ENCODE data around the gene UNC5CL.
A peak's percentile ranks its signal among the peaks of the same experiment; 100 is the strongest.
"Not testable (repeated sequence)": the region's sequence is repeated elsewhere in the genome, so short reads cannot be mapped to it uniquely, and the experiment has no call there.

UNC5CL gene

DNA sequence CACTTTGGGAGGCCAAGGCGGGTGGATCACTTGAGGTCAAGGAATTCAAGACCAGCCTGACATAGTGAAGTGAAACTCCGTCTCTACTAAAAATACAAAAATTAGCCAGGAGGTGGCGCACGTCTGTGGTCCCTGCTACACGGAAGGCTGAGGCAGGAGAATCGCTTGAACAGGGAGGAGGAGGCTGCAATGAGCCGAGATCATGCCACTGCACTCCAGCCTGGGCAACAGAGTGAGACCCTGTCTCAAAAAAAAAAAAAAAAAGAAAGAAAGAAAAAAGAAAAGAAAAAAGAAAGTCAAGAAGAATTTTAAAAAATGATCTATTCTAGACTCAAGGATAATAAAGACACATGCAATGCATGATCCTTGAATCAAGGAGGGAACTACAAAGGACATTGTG, 32.8 kb downstream of the UNC5CL start:
- H3K27me3 ChIP-seq (ENCODE audit: control insufficient read depth in 1 of 2, insufficient read depth in 2 of 2, low read length in 2 of 2); H3K4me3 ChIP-seq (ENCODE audit: low read length in 2 of 2); H3K4me1 ChIP-seq (ENCODE audit: control insufficient read depth, insufficient read depth, low read length); H3K27ac ChIP-seq (ENCODE audit: low read length); H3K9ac ChIP-seq (ENCODE audit: low read length in 2 of 2); H3K36me3 ChIP-seq (ENCODE audit: control insufficient read depth in 2 of 2, insufficient read depth in 2 of 2, low read length in 2 of 2); H3K9me3 ChIP-seq (ENCODE audit: control insufficient read depth in 2 of 2, low read length in 2 of 2): not testable (repeated sequence)

DNA sequence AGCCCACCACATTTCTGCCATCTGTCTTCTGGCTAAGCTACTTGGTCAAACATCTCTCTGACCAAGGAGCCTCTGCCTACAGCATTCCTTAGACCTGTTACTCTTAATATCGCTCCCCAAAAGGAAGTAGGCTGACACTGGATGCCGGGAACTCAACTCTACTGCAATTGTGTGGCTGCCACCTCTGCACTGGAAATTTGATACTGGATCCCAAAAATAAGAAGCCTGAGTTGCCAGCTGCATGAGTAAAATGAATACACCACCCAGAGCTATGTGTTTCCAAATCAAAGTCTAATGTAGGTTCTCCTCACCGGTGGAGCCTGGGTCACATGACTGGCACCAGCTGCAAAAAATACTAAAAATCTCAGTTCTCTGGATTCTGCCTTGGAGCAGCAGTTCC, 36.9 kb downstream of the UNC5CL start:
- Histone ChIP-seq H3K27ac (ENCODE audit: low read length) (no peak overlapping the region), H3K4me1 (ENCODE audit: control insufficient read depth, insufficient read depth, low read length) (peaks cover 16% of the 10 kb centered on the region), H3K36me3 (ENCODE audit: control insufficient read depth in 2 of 2, insufficient read depth in 2 of 2, low read length in 2 of 2) (no peaks in the 10 kb centered on the region), H3K27me3 (ENCODE audit: control insufficient read depth in 1 of 2, insufficient read depth in 2 of 2, low read length in 2 of 2) (no peaks in the 10 kb centered on the region), H3K4me3 (ENCODE audit: low read length in 2 of 2) (no peak overlapping the region), H3K9ac (ENCODE audit: low read length in 2 of 2) (no peak overlapping the region), H3K9me3 (ENCODE audit: control insufficient read depth in 2 of 2, low read length in 2 of 2) (no peaks in the 10 kb centered on the region)

- Histone ChIP-seq H3K4me3 (ENCODE audit: low read length in 2 of 2) (no peak overlapping the region), H3K9me3 (ENCODE audit: control insufficient read depth in 2 of 2, low read length in 2 of 2) (no peaks in the 10 kb centered on the region), H3K27me3 (ENCODE audit: control insufficient read depth in 1 of 2, insufficient read depth in 2 of 2, low read length in 2 of 2) (no peaks in the 10 kb centered on the region), H3K27ac (ENCODE audit: low read length) (no peak overlapping the region), H3K9ac (ENCODE audit: low read length in 2 of 2) (no peak overlapping the region), H3K4me1 (ENCODE audit: control insufficient read depth, insufficient read depth, low read length) (peaks cover 32% of the 10 kb centered on the region), H3K36me3 (ENCODE audit: control insufficient read depth in 2 of 2, insufficient read depth in 2 of 2, low read length in 2 of 2) (no peaks in the 10 kb centered on the region)
These were observed 38.8 kb downstream of the UNC5CL start for GRCh38 chr6:41000248-41000647.

DNA sequence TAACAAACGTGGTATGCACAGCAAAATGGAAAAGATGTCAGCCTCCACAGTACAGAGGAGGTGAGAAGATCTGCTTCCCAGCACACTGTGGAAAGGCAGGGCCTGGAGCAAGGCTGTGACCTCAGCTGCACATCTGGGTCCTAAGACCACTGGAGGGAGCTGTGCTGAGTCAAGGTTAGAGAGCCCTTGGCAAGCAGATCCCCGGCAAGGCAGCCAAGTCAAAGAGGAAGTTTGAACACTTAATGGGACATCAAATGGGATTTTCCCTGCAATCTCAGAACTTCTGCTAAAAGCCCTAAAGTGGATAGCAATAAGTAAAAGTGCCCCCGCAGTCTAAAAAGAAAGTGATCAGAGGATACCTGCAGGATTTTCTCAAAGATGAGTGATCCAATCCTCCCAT, 39.5 kb downstream of the UNC5CL start:
- Histone ChIP-seq H3K27ac (ENCODE audit: low read length) (no peak overlapping the region), H3K36me3 (ENCODE audit: control insufficient read depth in 2 of 2, insufficient read depth in 2 of 2, low read length in 2 of 2) (no peaks in the 10 kb centered on the region), H3K9me3 (ENCODE audit: control insufficient read depth in 2 of 2, low read length in 2 of 2) (no peaks in the 10 kb centered on the region), H3K4me3 (ENCODE audit: low read length in 2 of 2) (no peak overlapping the region), H3K9ac (ENCODE audit: low read length in 2 of 2) (no peak overlapping the region), H3K27me3 (ENCODE audit: control insufficient read depth in 1 of 2, insufficient read depth in 2 of 2, low read length in 2 of 2) (no peaks in the 10 kb centered on the region), H3K4me1 (ENCODE audit: control insufficient read depth, insufficient read depth, low read length) (peaks cover 32% of the 10 kb centered on the region)

DNA sequence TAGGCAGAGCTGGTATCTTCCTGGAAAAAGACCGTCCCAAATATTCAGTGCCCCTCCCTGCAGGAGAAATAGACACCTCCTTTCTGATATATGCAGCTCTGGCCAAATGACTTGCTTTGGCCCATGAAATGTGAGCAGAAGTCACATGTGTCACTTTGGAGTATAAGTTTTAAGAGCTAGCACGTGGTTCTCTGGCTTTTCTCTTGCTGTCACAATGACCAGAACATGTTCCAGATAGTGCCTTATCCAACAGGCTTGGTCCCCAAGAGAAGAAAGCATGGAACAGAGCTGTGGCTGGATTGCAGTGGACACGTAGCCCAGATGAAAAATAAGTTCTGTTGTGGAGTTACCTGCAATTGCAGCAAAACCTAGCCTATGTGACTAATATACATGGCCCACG, 40.4 kb downstream of the UNC5CL start:
- Histone ChIP-seq H3K4me3 (ENCODE audit: low read length in 2 of 2) (no peak overlapping the region), H3K9ac (ENCODE audit: low read length in 2 of 2) (no peak overlapping the region), H3K27ac (ENCODE audit: low read length) (peak overlapping the region; percentile 24), H3K4me1 (ENCODE audit: control insufficient read depth, insufficient read depth, low read length) (peaks cover 32% of the 10 kb centered on the region), H3K36me3 (ENCODE audit: control insufficient read depth in 2 of 2, insufficient read depth in 2 of 2, low read length in 2 of 2) (no peaks in the 10 kb centered on the region), H3K27me3 (ENCODE audit: control insufficient read depth in 1 of 2, insufficient read depth in 2 of 2, low read length in 2 of 2) (no peaks in the 10 kb centered on the region), H3K9me3 (ENCODE audit: control insufficient read depth in 2 of 2, low read length in 2 of 2) (no peaks in the 10 kb centered on the region)

DNA sequence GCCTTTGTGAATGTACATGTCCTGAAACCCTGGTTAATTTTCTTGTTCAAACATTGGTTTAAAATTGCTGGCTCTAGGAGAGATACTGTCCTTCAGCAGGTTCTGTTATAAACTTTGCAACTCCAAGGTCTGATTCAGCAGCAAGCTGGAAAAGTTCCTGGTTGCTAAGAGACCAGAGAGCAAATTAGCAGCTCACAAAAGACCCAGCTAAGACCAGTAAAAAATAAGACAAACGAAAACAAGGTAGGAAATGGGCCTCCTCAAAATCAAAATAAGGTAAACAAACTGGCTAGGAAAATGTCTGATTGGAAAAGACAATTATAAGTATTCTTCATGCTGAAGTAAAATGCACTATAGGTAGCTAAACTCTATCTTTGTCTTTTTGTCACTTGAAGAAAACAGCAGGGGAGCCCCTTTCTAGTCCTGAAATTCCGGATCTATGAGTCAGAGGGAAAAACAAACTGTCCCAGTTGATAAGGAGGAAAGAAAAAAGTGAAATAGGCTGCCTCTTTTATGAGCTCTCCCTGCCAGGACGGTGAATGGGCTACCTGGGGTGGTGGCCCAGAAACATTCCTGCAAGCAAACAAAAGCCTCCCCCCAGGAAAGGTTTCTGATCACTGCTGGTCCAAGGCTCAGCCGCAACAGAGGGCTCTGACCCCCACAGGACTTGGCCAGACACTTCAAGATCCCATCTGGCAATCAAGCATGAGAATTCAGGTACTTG, 41.6 kb downstream of the UNC5CL start:
- Histone ChIP-seq H3K36me3 (ENCODE audit: control insufficient read depth in 2 of 2, insufficient read depth in 2 of 2, low read length in 2 of 2) (no peaks in the 10 kb centered on the region), H3K27me3 (ENCODE audit: control insufficient read depth in 1 of 2, insufficient read depth in 2 of 2, low read length in 2 of 2) (no peaks in the 10 kb centered on the region), H3K4me3 (ENCODE audit: low read length in 2 of 2) (peak overlapping the region; percentile 23 to 52), H3K27ac (ENCODE audit: low read length) (peak overlapping the region; percentile 91), H3K9ac (ENCODE audit: low read length in 2 of 2) (peak overlapping the region in 1 of 2 donors; percentile 58), H3K4me1 (ENCODE audit: control insufficient read depth, insufficient read depth, low read length) (peaks cover 32% of the 10 kb centered on the region), H3K9me3 (ENCODE audit: control insufficient read depth in 2 of 2, low read length in 2 of 2) (no peaks in the 10 kb centered on the region)

DNA sequence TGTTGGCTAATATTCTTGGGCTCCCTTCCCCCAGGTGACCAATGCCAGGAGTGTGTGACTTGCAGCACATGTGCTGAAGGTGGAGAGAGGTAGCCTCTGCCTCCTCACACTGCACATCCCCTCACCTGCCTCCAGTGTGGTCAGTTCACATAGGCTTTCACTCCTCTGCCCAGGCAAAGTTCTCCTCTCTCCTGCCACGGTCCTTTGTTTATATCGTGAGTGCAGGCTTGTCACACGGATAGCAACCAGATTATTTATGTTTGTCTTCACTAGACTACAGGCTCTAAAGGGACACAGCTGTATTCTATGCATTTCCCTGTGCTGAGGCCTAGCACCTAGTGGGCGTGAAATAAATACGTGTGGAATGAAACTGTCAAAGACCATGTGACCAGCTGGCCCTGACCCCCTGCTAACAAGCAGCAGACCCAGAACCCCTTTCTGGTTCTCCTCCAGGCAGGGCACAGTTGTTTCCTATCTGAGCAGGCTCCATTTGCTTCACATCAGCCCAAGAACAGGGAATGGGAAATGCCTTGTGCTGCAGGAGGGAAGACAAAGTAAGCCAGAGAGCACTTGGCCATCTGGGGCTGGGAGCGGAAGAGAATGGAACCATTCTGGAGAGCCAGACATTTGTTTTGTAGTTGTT, 42.3 kb downstream of the UNC5CL start:
- Histone ChIP-seq H3K4me3 (ENCODE audit: low read length in 2 of 2) (peak overlapping the region; percentile 3 to 52), H3K9me3 (ENCODE audit: control insufficient read depth in 2 of 2, low read length in 2 of 2) (no peaks in the 10 kb centered on the region), H3K27ac (ENCODE audit: low read length) (peak overlapping the region; percentile 91), H3K36me3 (ENCODE audit: control insufficient read depth in 2 of 2, insufficient read depth in 2 of 2, low read length in 2 of 2) (no peaks in the 10 kb centered on the region), H3K4me1 (ENCODE audit: control insufficient read depth, insufficient read depth, low read length) (peaks cover 32% of the 10 kb centered on the region), H3K27me3 (ENCODE audit: control insufficient read depth in 1 of 2, insufficient read depth in 2 of 2, low read length in 2 of 2) (no peaks in the 10 kb centered on the region), H3K9ac (ENCODE audit: low read length in 2 of 2) (peak overlapping the region in 1 of 2 donors; percentile 58)

DNA sequence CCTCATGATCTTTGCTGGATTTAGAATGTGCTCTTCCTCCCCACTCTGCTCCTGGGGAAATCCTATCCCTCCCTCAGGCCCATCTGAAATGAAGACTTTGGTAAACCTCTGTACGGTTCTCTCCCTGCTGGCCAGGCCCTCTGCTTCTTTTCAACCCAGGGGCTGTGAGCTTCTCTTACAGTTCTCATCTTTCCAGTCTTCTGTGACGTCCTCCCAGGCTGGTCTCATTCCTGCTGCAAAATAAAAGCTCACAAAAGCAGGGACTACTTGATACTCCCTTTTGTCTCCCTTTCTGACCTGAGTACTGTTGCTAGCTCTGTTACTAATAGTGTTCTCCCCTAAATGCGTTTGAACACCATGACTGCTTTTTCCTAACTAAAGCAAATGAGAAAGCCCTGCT, 46.3 kb downstream of the UNC5CL start:
- no peak overlapping the region for H3K27ac ChIP-seq (ENCODE audit: low read length)
- no peaks in the 10 kb centered on the region for H3K36me3 ChIP-seq (ENCODE audit: control insufficient read depth in 2 of 2, insufficient read depth in 2 of 2, low read length in 2 of 2)
- H3K4me1 ChIP-seq (ENCODE audit: control insufficient read depth, insufficient read depth, low read length): peaks cover 22% of the 10 kb centered on the region
- no peak overlapping the region for H3K4me3 ChIP-seq (ENCODE audit: low read length in 2 of 2)
- no peaks in the 10 kb centered on the region for H3K9me3 ChIP-seq (ENCODE audit: control insufficient read depth in 2 of 2, low read length in 2 of 2)
- H3K9ac ChIP-seq (ENCODE audit: low read length in 2 of 2): no peak overlapping the region
- no peaks in the 10 kb centered on the region for H3K27me3 ChIP-seq (ENCODE audit: control insufficient read depth in 1 of 2, insufficient read depth in 2 of 2, low read length in 2 of 2)

DNA sequence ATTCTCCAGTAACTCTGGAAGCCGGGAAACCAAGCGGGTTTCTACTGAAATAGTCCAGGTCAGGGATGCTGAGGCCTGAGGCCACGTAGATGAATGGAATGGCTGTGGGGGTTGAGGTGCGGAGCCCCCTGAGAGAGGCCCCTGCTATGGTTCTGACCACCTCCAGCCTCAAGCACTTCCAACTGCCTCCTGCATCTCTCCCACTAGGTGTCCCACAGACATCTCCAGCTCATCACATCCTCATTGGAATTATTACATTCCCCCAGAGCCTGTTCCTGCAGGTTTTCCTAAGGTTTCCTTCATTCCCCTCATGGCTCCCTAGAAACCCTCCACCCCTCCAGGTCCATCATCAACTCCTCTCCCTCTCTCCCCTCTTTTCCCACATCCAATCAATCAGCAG, 48.7 kb downstream of the UNC5CL start:
- no peaks in the 10 kb centered on the region for H3K4me1 ChIP-seq (ENCODE audit: control insufficient read depth, insufficient read depth, low read length)
- H3K9ac ChIP-seq (ENCODE audit: low read length in 2 of 2): no peak overlapping the region
- H3K9me3 ChIP-seq (ENCODE audit: control insufficient read depth in 2 of 2, low read length in 2 of 2): no peaks in the 10 kb centered on the region
- no peak overlapping the region for H3K4me3 ChIP-seq (ENCODE audit: low read length in 2 of 2)
- H3K27me3 ChIP-seq (ENCODE audit: control insufficient read depth in 1 of 2, insufficient read depth in 2 of 2, low read length in 2 of 2): no peaks in the 10 kb centered on the region
- no peaks in the 10 kb centered on the region for H3K36me3 ChIP-seq (ENCODE audit: control insufficient read depth in 2 of 2, insufficient read depth in 2 of 2, low read length in 2 of 2)
- no peak overlapping the region for H3K27ac ChIP-seq (ENCODE audit: low read length)

- no peak overlapping the region for H3K9ac ChIP-seq (ENCODE audit: low read length in 2 of 2)
- no peak overlapping the region for H3K27ac ChIP-seq (ENCODE audit: low read length)
- H3K4me1 ChIP-seq (ENCODE audit: control insufficient read depth, insufficient read depth, low read length): no peaks in the 10 kb centered on the region
- no peak overlapping the region for H3K4me3 ChIP-seq (ENCODE audit: low read length in 2 of 2)
- no peaks in the 10 kb centered on the region for H3K36me3 ChIP-seq (ENCODE audit: control insufficient read depth in 2 of 2, insufficient read depth in 2 of 2, low read length in 2 of 2)
- no peaks in the 10 kb centered on the region for H3K27me3 ChIP-seq (ENCODE audit: control insufficient read depth in 1 of 2, insufficient read depth in 2 of 2, low read length in 2 of 2)
- H3K9me3 ChIP-seq (ENCODE audit: control insufficient read depth in 2 of 2, low read length in 2 of 2): no peaks in the 10 kb centered on the region
These were observed 49.5 kb downstream of the UNC5CL start for GRCh38 chr6:40989204-40990169.

Data from stomach smooth muscle (tissue), 2 donors.